Astrocyte (in vitro differentiated cells and primary cell): Measurements from ENCODE around the gene PPP2R5C.

Experiments used
- EZH2 ChIP-seq: IDR thresholded peaks from 2 replicates; pipeline ENCODE4 v1.6.1; 2012; ENCODE audit warnings: mild to moderate bottlenecking, low read length, inconsistent platforms; ENCODE audit not compliant: insufficient read depth
- TF ChIP-seq, protein P1 (sequence below): IDR thresholded peaks from 2 replicates; pipeline ENCODE4 v1.5.1; 2011; ENCODE audit warnings: low read depth, mild to moderate bottlenecking, inconsistent platforms, low read length, moderate library complexity; ENCODE audit not compliant: insufficient read depth

DNA sequence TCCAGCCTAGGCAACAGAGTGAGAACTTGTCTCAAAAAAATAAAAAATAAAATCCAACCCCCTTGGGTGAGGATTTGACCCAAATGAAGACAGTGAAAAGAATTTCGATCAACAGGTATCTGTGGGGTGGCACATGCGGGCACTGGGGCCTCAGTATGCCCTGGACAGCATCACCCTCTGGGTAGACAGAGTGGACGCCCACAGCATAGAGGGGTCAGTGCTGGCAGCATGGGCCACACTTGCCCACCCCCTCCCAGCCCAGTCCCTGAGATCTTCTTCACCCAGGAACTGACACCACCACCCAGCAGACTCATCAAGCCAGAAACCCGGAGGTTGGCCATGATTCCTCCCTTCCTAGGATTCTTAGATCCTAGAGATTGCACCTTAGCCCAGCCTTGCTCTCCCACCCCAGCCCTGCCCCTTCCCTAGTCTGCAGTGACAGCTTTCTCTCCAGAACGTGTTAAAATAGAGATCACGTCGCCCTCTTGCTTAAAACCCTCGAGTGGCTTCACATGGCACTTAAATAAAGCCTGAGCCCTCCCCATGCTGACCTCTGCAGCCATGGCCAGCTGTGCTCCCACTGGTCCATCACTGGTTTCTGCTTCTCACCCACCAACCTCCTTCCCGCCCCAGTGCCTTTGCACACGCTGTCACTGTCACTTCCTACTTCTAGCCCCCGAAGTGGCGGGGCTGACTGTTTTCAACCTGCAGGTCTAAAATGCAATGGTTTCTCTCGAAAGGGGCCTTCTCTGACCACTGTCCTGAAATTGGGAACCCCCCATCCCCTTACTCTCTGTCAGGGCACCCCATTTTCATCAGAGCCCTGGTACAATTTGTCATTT is 176.6 kb downstream of the PPP2R5C start:
- TF ChIP-seq, protein P1, sequence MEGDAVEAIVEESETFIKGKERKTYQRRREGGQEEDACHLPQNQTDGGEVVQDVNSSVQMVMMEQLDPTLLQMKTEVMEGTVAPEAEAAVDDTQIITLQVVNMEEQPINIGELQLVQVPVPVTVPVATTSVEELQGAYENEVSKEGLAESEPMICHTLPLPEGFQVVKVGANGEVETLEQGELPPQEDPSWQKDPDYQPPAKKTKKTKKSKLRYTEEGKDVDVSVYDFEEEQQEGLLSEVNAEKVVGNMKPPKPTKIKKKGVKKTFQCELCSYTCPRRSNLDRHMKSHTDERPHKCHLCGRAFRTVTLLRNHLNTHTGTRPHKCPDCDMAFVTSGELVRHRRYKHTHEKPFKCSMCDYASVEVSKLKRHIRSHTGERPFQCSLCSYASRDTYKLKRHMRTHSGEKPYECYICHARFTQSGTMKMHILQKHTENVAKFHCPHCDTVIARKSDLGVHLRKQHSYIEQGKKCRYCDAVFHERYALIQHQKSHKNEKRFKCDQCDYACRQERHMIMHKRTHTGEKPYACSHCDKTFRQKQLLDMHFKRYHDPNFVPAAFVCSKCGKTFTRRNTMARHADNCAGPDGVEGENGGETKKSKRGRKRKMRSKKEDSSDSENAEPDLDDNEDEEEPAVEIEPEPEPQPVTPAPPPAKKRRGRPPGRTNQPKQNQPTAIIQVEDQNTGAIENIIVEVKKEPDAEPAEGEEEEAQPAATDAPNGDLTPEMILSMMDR, result no peak
- TF ChIP-seq EZH2, result no peak
